Gastrocnemius medialis (tissue), 4 donors: ENCODE measurements around the gene TBC1D10A. TPM values are rescaled to one million over a fixed set of nuclear protein-coding genes. Genes with fewer than 3 reads are reported as not detected.

Experiments used
- ATAC-seq, 2 donors: fragments of 150-250 bp; one replicate each; pipeline ENCODE4 v1.9.1; 2016
- DNase-seq, 2 donors: peaks; one replicate each; pipeline ENCODE4 v3.0.0-alpha.2; 2019
- H3K27ac ChIP-seq, 4 donors: fragments of 200-600 bp; sonication (generic); 1 replicate in 1 of 4; 2 replicates in 3 of 4; pipeline ENCODE4 v1.5.1; 2016 to 2018; ENCODE audit warnings: mild to moderate bottlenecking in 2 of 4, moderate library complexity in 1 of 4
- H3K27me3 ChIP-seq, 3 donors: fragments of 200-600 bp; sonication (generic) in 2 of 3; 1 replicate in 1 of 3; 2 replicates in 2 of 3; pipeline versions ENCODE4 v1.5.1 to v1.6.0; 2016 to 2019; ENCODE audit warnings: mild to moderate bottlenecking in 1 of 3, moderate library complexity in 1 of 3
- H3K36me3 ChIP-seq, 2 donors: fragments of 200-600 bp; sonication (generic) in 1 of 2; one replicate each; pipeline ENCODE4 v1.5.1; 2017 to 2018
- H3K4me1 ChIP-seq, 2 donors: fragments of 200-600 bp; sonication (generic) in 1 of 2; one replicate each; pipeline ENCODE4 v1.5.1; 2016 to 2017; ENCODE audit warnings: mild to moderate bottlenecking in 2 of 2
- H3K4me3 ChIP-seq, 4 donors: fragments of 200-600 bp; sonication (generic) in 3 of 4; 1 replicate in 1 of 4; 2 replicates in 3 of 4; pipeline ENCODE4 v1.5.1; 2016 to 2019; ENCODE audit warnings: mild to moderate bottlenecking in 2 of 4
- H3K9me3 ChIP-seq, 3 donors: fragments of 200-600 bp; sonication (generic) in 2 of 3; 1 replicate in 1 of 3; 2 replicates in 2 of 3; pipeline ENCODE4 v1.5.1; 2016 to 2019
- POLR2A ChIP-seq, 2 donors: fragments of 450-650 bp; IDR thresholded peaks; one replicate each; pipeline ENCODE4 v1.6.1; 2017; ENCODE audit warnings: antibody characterized with exemption in 2 of 2, mild to moderate bottlenecking in 2 of 2, moderate library complexity in 2 of 2
- in situ Hi-C, 4 donors: fragments of 200-750 bp; cut with MboI; loops; one replicate each; pipeline versions ENCODE4 v1.15.0 to v1.8.0; 2017; ENCODE audit warnings: low sequenced_read_pairs in 4 of 4
- intact Hi-C: fragments of 100-400 bp; cut with DNase I; formaldehyde crosslinking; loops from one replicate; pipeline ENCODE4 v1.15.1; 2023; ENCODE audit warnings: low total_unique reads
- total RNA-seq, 4 donors: library from RNA; depleted of rRNA; stranded (reverse); fragments of >200 nt; gene quantifications; one replicate each; pipeline versions ENCODE4 v1.1.0 to v1.2.3, GENCODE V29; 2016
- TF ChIP-seq, protein P1 (sequence below), 5 experiments: fragments of 450-650 bp in 3 of 5; fragments of 200-600 bp in 2 of 5; sonication (generic) in 2 of 5; IDR thresholded peaks in 4 of 5; conservative IDR thresholded peaks in 1 of 5; 1 replicate in 4 of 5; 2 replicates in 1 of 5; pipeline ENCODE4 v1.5.1; 2016 to 2019; ENCODE audit warnings: antibody characterized with exemption in 5 of 5, mild to moderate bottlenecking in 3 of 5, moderate library complexity in 3 of 5

The TBC1D10A gene
- total RNA-seq, 4 donors from 2014 or later = 4.1 to 9.6 (median 6.2) TPM

DNA sequence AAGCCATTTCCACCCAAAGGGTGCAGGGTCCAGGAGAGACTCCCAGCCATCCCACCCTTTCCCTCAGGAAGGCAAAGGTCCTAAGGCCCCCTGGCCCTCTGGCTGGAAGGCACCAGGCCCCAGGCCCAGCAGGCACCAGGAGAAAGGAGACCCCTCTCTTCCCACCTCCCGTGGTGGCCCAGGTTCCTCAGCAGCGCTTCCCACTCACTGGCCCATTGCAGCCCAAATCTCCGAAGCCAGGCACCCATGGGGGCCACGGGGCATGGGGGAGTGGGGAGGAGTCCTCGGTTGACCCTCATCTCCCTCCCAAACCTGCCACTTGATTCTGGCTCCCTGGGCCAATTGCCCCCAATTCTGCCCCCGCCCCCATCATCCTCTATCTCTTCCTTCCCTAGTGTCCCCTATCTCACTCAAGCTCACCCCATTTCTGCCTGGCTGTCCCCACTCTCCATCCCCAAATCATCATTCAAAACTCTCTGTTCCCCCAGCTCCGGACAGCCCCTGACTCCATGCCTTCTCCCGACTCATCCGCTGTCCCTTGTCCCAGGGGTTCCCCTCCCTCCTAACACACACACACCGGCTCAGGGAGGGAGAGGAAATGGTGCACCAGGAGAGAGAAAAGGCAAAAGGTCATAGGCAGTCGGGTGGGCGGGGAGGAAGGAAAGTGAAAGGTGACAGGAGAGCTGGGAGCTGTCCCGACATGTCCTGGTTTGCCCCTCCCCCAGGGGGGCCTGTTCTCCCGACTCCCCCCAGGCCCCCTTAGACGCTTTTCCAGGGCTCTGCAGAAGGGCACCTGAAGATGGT, 81.4 kb downstream of the TBC1D10A start:
- H3K27me3 ChIP-seq = peaks cover 27 to 35% (median 31%) of the 10 kb centered on the region in 3 donors
- no peak for ATAC-seq
- H3K36me3 ChIP-seq = no peaks in the 10 kb centered on the region
- TF ChIP-seq, protein P1, sequence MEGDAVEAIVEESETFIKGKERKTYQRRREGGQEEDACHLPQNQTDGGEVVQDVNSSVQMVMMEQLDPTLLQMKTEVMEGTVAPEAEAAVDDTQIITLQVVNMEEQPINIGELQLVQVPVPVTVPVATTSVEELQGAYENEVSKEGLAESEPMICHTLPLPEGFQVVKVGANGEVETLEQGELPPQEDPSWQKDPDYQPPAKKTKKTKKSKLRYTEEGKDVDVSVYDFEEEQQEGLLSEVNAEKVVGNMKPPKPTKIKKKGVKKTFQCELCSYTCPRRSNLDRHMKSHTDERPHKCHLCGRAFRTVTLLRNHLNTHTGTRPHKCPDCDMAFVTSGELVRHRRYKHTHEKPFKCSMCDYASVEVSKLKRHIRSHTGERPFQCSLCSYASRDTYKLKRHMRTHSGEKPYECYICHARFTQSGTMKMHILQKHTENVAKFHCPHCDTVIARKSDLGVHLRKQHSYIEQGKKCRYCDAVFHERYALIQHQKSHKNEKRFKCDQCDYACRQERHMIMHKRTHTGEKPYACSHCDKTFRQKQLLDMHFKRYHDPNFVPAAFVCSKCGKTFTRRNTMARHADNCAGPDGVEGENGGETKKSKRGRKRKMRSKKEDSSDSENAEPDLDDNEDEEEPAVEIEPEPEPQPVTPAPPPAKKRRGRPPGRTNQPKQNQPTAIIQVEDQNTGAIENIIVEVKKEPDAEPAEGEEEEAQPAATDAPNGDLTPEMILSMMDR (IDR thresholded peaks at IDR 0.05 in 4 of 5, conservative IDR thresholded peaks at IDR 0.05 in 1 of 5) = no peak
- TF ChIP-seq POLR2A (IDR thresholded peaks at IDR 0.05) = no peak
- H3K4me1 ChIP-seq = peaks cover 0 to 6% of the 10 kb centered on the region in 2 donors
- intact Hi-C loops (no loop called here), in situ Hi-C loops (no loop called here)
- no peak for DNase-seq
- peak overlapping the region in 1 of 4 donors; percentile 25 for H3K27ac ChIP-seq
- H3K4me3 ChIP-seq = peak overlapping the region; percentile 38 to 59 (median 49)
- no peaks in the 10 kb centered on the region for H3K9me3 ChIP-seq

DNA sequence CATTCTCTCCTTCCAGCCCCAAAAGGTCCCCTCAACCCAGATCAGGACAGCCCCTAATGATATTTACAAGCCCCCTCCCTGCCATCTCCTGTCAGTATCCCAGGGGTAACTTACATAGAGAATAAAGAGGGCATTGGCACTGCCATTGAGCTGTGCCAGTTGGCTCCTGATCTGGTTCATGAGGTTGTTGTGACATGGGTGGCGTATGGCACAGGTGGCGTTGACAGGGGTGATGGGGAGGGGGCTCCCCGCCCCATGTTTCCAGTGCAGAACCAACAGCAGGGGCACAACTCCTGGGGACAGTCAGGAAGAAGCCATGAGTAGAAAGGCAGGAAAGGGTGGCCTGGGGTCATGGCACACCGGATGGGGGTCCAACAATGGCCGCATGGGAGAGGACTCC, 82.1 kb downstream of the TBC1D10A start:
- intact Hi-C loops (no loop called here), in situ Hi-C loops (no loop called here)
- peaks cover 0 to 6% of the 10 kb centered on the region in 2 donors for H3K4me1 ChIP-seq
- H3K4me3 ChIP-seq = no peak overlapping the region
- no peak for ATAC-seq
- DNase-seq = no peak
- no peaks in the 10 kb centered on the region for H3K36me3 ChIP-seq
- H3K9me3 ChIP-seq = no peaks in the 10 kb centered on the region
- no peak overlapping the region for H3K27ac ChIP-seq
- peaks cover 27 to 35% (median 31%) of the 10 kb centered on the region in 3 donors for H3K27me3 ChIP-seq
- TF ChIP-seq, protein P1 (IDR thresholded peaks at IDR 0.05 in 4 of 5, conservative IDR thresholded peaks at IDR 0.05 in 1 of 5) = no peak
- TF ChIP-seq POLR2A (IDR thresholded peaks at IDR 0.05) = no peak

DNA sequence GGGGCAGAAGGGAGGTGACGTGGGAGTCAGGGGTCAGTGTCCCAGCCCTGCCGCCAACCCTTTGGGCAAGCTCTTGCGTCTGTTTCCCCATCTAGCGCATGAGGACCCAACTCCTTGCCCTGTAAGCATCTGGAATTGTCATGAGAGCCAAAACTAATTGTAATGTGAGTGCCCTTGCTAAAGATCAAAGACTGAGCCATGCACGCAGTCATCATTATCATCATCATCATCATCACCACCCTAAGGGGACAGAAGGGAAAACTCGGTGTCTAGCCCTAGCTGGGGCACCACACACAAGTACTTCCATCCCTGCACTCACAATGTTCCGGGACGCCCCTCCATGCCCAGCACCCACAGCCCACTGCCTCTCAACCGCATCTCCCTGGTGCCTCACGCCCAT, 82.7 kb downstream of the TBC1D10A start:
- H3K27ac ChIP-seq = no peak overlapping the region
- no peaks in the 10 kb centered on the region for H3K9me3 ChIP-seq
- no peak overlapping the region for H3K4me3 ChIP-seq
- TF ChIP-seq, protein P1 (IDR thresholded peaks at IDR 0.05 in 4 of 5, conservative IDR thresholded peaks at IDR 0.05 in 1 of 5) = no peak
- no peak for TF ChIP-seq POLR2A (IDR thresholded peaks at IDR 0.05)
- in situ Hi-C loops = no loop called here
- H3K36me3 ChIP-seq = no peaks in the 10 kb centered on the region
- intact Hi-C loops = no loop called here
- peaks cover 27 to 35% (median 31%) of the 10 kb centered on the region in 3 donors for H3K27me3 ChIP-seq
- peaks cover 0 to 6% of the 10 kb centered on the region in 2 donors for H3K4me1 ChIP-seq
- ATAC-seq = no peak
- DNase-seq = no peak

GRCh38 chr22:30243661-30244060, 83.1 kb downstream of the TBC1D10A start:
- no peak for ATAC-seq
- Histone ChIP-seq H3K27me3 (peaks cover 27 to 35% (median 31%) of the 10 kb centered on the region in 3 donors), H3K9me3 (no peaks in the 10 kb centered on the region), H3K27ac (no peak overlapping the region), H3K4me3 (no peak overlapping the region), H3K36me3 (no peaks in the 10 kb centered on the region), H3K4me1 (peaks cover 0 to 6% of the 10 kb centered on the region in 2 donors)
- TF ChIP-seq POLR2A (IDR thresholded peaks at IDR 0.05) = no peak
- TF ChIP-seq, protein P1 (IDR thresholded peaks at IDR 0.05 in 4 of 5, conservative IDR thresholded peaks at IDR 0.05 in 1 of 5) = no peak
- intact Hi-C loops = no loop called here
- no peak for DNase-seq
- in situ Hi-C loops = no loop called here

Other genes with a start within 250 kb of the TBC1D10A start
- not detected for gene HORMAD2, start 246.5 kb downstream of the TBC1D10A start, total RNA-seq
- gene LIF, start 80.2 kb downstream of the TBC1D10A start, total RNA-seq = not detected
- gene OSM, start 60.1 kb downstream of the TBC1D10A start, total RNA-seq = under 1 TPM in 1 of 4 donors, not detected in 3; 0.53 TPM
- 1 to 10 TPM; 3.5 to 6.5 (median 5.6) TPM for gene CASTOR1, start 37.4 kb downstream of the TBC1D10A start, total RNA-seq
- 100 to 1,000 TPM in 2 of 4 donors, 10 to 100 TPM in 2; 36.0 to 145 (median 94.5) TPM for gene SF3A1, start 30.0 kb upstream of the TBC1D10A start, total RNA-seq
- gene CCDC157, start 30.1 kb upstream of the TBC1D10A start, total RNA-seq = 1 to 10 TPM in 2 of 4 donors, under 1 TPM in 2; 0.41 to 1.4 (median 1.1) TPM
- 10 to 100 TPM in 1 of 4 donors, 1 to 10 TPM in 3; 4.7 to 11.2 (median 8.1) TPM for gene RNF215, start 60.5 kb upstream of the TBC1D10A start, total RNA-seq
- gene SEC14L2, start 70.1 kb upstream of the TBC1D10A start, total RNA-seq = 1 to 10 TPM; 3.0 to 5.1 (median 4.2) TPM
- gene MTFP1, start 98.8 kb upstream of the TBC1D10A start, total RNA-seq = 10 to 100 TPM; 15.9 to 57.7 (median 44.5) TPM
- not detected for gene SEC14L3, start 145.1 kb upstream of the TBC1D10A start, total RNA-seq
- under 1 TPM in 1 of 4 donors, not detected in 3; 0.11 TPM for gene SEC14L4, start 178.8 kb upstream of the TBC1D10A start, total RNA-seq
- not detected for gene SEC14L6, start 219.8 kb upstream of the TBC1D10A start, total RNA-seq
- 1 to 10 TPM in 2 of 4 donors, under 1 TPM in 2; 0.29 to 2.0 (median 1.2) TPM for gene GAL3ST1, start 247.7 kb upstream of the TBC1D10A start, total RNA-seq